Activated CD8-positive, alpha-beta memory T cell treated with anti-CD3 and anti-CD28 coated beads, Interleukin-2, amount 10 ng/mL, durations not matched to agents 7 days and 5 days (primary cell): ENCODE data around the gene RNU6-1. TPM values are rescaled to one million over a fixed set of nuclear protein-coding genes. Genes with fewer than 3 reads are reported as not detected.

Experiments used
- total RNA-seq, 2 experiments: library from RNA; stranded (reverse); gene quantifications; one replicate each; pipeline ENCODE4 v1.2.3, GENCODE V29; 2021

RNU6-1 gene
- total RNA-seq, 2 experiments from 2014 or later: not detected

Other genes starting within 250 kb of the RNU6-1 start
- under 1 TPM; 0.19 to 0.23 TPM for gene SKOR1, start 14.5 kb downstream of the RNU6-1 start, total RNA-seq
- gene PIAS1, start 214.3 kb upstream of the RNU6-1 start, total RNA-seq: 10 to 100 TPM; 39.4 to 52.4 TPM